HG02970 (cell line): ENCODE results near the gene CLHC1.

Experiments used
- ATAC-seq: cut with Tn5 transposase; IDR thresholded peaks from one replicate; pipeline ENCODE4 v1.9.1; 2021; ENCODE audit warnings: mild to moderate bottlenecking, moderate library complexity, moderate number of reproducible peaks; ENCODE audit not compliant: unreplicated experiment, low FRiP score

CLHC1 gene

GRCh38 chr2:55173438-55174054 is 58.5 kb downstream of the CLHC1 start:
- ATAC-seq = no peak

- ATAC-seq = no peak
Measured at GRCh38 chr2:55169915-55170314, 62.2 kb downstream of the CLHC1 start.

GRCh38 chr2:55169359-55169758 is 62.7 kb downstream of the CLHC1 start:
- ATAC-seq = no peak

- ATAC-seq = no peak
Measured at GRCh38 chr2:55168221-55169154, 63.6 kb downstream of the CLHC1 start.

- no peak for ATAC-seq
Measured at GRCh38 chr2:55165626-55166025, 66.5 kb downstream of the CLHC1 start.

GRCh38 chr2:55164534-55165480 is 67.3 kb downstream of the CLHC1 start:
- no peak for ATAC-seq

- no peak for ATAC-seq
Measured at GRCh38 chr2:55163941-55164390, 68.1 kb downstream of the CLHC1 start.

GRCh38 chr2:55163274-55163721 is 68.8 kb downstream of the CLHC1 start:
- ATAC-seq = no peak

- no peak for ATAC-seq
Measured at GRCh38 chr2:55162284-55163006, 69.6 kb downstream of the CLHC1 start.

GRCh38 chr2:55161295-55162210 is 70.5 kb downstream of the CLHC1 start:
- ATAC-seq = no peak

- ATAC-seq = no peak
Measured at GRCh38 chr2:55160422-55160821, 71.7 kb downstream of the CLHC1 start.

GRCh38 chr2:55159752-55160151 is 72.3 kb downstream of the CLHC1 start:
- ATAC-seq = no peak

- ATAC-seq = no peak
Measured at GRCh38 chr2:55159037-55159651, 72.9 kb downstream of the CLHC1 start.

- ATAC-seq = no peak
Measured at GRCh38 chr2:55158111-55158814, 73.8 kb downstream of the CLHC1 start.

- no peak for ATAC-seq
Measured at GRCh38 chr2:55157474-55157884, 74.6 kb downstream of the CLHC1 start.

GRCh38 chr2:55156984-55157383 is 75.1 kb downstream of the CLHC1 start:
- no peak for ATAC-seq

GRCh38 chr2:55156326-55156725 is 75.8 kb downstream of the CLHC1 start:
- ATAC-seq = no peak

- ATAC-seq = no peak
Measured at GRCh38 chr2:55155764-55156281, 76.3 kb downstream of the CLHC1 start.
